Measurements from ENCODE around the gene RHOBTB1.

The RHOBTB1 gene

DNA sequence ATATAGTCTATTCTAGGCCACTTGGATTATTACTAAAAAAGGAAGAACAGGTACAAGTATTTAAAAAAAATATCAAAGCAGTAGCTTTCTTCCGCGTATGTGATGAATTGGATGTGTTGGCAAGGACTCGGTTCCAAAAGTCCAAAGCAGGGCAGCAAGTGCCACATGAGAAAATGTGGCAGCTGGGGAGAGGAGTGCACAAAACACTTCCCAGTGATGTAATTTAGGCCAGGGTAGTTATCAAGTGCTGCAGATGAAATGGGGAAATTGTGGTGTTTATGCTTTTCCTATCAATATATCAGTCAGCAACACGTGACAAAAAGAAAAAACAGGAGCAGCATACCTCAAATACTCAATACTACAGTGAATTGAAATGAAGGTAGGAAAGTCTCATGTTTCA lies 7.0 kb downstream of the RHOBTB1 start:
- in situ Hi-C loops (cut with HindIII; ENCODE audit: low sequenced_read_pairs) = no loop called here
- H3K4me3 ChIP-seq (ENCODE audit: low read depth, low read length) = no peak overlapping the region
- DNase-seq (ENCODE audit: low read depth) = no peak
- TF ChIP-seq CTCF (IDR thresholded peaks at IDR 0.05; ENCODE audit: low read depth, low read length, missing control alignments) = no peak

GRCh38 chr10:60934215-60935175 lies 9.5 kb downstream of the RHOBTB1 start:
- H3K4me3 ChIP-seq (ENCODE audit: low read depth, low read length) = no peak overlapping the region
- in situ Hi-C loops (cut with HindIII; ENCODE audit: low sequenced_read_pairs) = no loop called here
- no peak for TF ChIP-seq CTCF (IDR thresholded peaks at IDR 0.05; ENCODE audit: low read depth, low read length, missing control alignments)
- no peak for DNase-seq (ENCODE audit: low read depth)

- no peak overlapping the region for H3K4me3 ChIP-seq (ENCODE audit: low read depth, low read length)
- DNase-seq (ENCODE audit: low read depth) = no peak
- no peak for TF ChIP-seq CTCF (IDR thresholded peaks at IDR 0.05; ENCODE audit: low read depth, low read length, missing control alignments)
- in situ Hi-C loops (cut with HindIII; ENCODE audit: low sequenced_read_pairs) = no loop called here
Measured at GRCh38 chr10:60932756-60933155, 11.2 kb downstream of the RHOBTB1 start.

- TF ChIP-seq CTCF (IDR thresholded peaks at IDR 0.05; ENCODE audit: low read depth, low read length, missing control alignments) = no peak
- no peak for DNase-seq (ENCODE audit: low read depth)
- in situ Hi-C loops (cut with HindIII; ENCODE audit: low sequenced_read_pairs) = no loop called here
- no peak overlapping the region for H3K4me3 ChIP-seq (ENCODE audit: low read depth, low read length)
Measured at GRCh38 chr10:60930237-60930636, 13.7 kb downstream of the RHOBTB1 start.

DNA sequence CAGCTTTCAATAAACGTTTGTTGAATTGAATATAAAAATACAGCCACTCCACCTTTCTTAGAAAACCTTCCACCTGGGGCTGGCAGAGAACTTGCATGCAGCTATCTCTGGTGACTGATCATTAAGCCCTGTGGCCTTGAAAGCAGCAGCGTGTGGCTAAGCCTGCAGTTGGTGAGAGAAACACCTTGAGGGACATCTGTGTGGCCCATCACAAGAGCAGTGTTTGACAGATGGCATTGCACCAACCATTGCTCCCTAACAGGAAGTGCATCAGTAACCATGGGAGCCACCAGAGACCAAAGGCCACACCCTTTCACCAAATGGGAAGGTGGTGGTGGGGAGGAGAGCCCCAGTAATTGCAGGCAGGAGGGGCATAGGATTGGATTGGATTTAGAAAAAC lies 22.4 kb downstream of the RHOBTB1 start:
- in situ Hi-C loops (cut with HindIII; ENCODE audit: low sequenced_read_pairs) = no loop called here
- no peak for TF ChIP-seq CTCF (IDR thresholded peaks at IDR 0.05; ENCODE audit: low read depth, low read length, missing control alignments)
- no peak overlapping the region for H3K4me3 ChIP-seq (ENCODE audit: low read depth, low read length)
- DNase-seq (ENCODE audit: low read depth) = no peak

GRCh38 chr10:60920479-60920878 lies 23.5 kb downstream of the RHOBTB1 start:
- no peak for TF ChIP-seq CTCF (IDR thresholded peaks at IDR 0.05; ENCODE audit: low read depth, low read length, missing control alignments)
- DNase-seq (ENCODE audit: low read depth) = no peak
- in situ Hi-C loops (cut with HindIII; ENCODE audit: low sequenced_read_pairs) = no loop called here
- H3K4me3 ChIP-seq (ENCODE audit: low read depth, low read length) = no peak overlapping the region

Measured in astrocyte of the cerebellum (primary cell).